Activated T-cell treated with anti-CD3 and anti-CD28 coated beads for 48 hours (primary cell): Measurements from ENCODE around the gene KIF15.

Experiments used
- DNase-seq: peaks from one replicate; pipeline ENCODE4 v3.0.0-alpha.2; 2020; ENCODE audit warnings: low read depth

KIF15 gene

GRCh38 chr3:44883213-44883955 is 121.8 kb downstream of the KIF15 start:
- no peak for DNase-seq

- no peak for DNase-seq
Measured at GRCh38 chr3:44883999-44884431, 122.4 kb downstream of the KIF15 start.

- DNase-seq, result no peak
Measured at GRCh38 chr3:44885618-44886017, 124.0 kb downstream of the KIF15 start.

GRCh38 chr3:44886561-44886960 is 125.0 kb downstream of the KIF15 start:
- DNase-seq, result no peak

- DNase-seq, result no peak
Measured at GRCh38 chr3:44887101-44887500, 125.5 kb downstream of the KIF15 start.

- DNase-seq, result no peak
Measured at GRCh38 chr3:44890258-44890657, 128.7 kb downstream of the KIF15 start.

GRCh38 chr3:44890852-44891251 is 129.3 kb downstream of the KIF15 start:
- DNase-seq, result no peak

- no peak for DNase-seq
Measured at GRCh38 chr3:44892689-44893088, 131.1 kb downstream of the KIF15 start.

- DNase-seq, result no peak
Measured at GRCh38 chr3:44893097-44893496, 131.5 kb downstream of the KIF15 start.

- DNase-seq, result no peak
Measured at GRCh38 chr3:44894485-44894884, 132.9 kb downstream of the KIF15 start.

- no peak for DNase-seq
Measured at GRCh38 chr3:44896440-44896839, 134.8 kb downstream of the KIF15 start.

GRCh38 chr3:44899683-44900367 is 138.2 kb downstream of the KIF15 start:
- no peak for DNase-seq

- DNase-seq, result no peak
Measured at GRCh38 chr3:44902628-44903027, 141.0 kb downstream of the KIF15 start.
